IMR-90 (cell line): Measurements from ENCODE around the gene ZBTB46. TPM values are rescaled to one million over a fixed set of nuclear protein-coding genes. Genes with fewer than 3 reads are reported as not detected.

Experiments
- BHLHE40 ChIP-seq: fragments of 150-350 bp; IDR thresholded peaks from 2 replicates; pipeline ENCODE4 v1.6.1; 2016; ENCODE audit warnings: mild to moderate bottlenecking, low read depth, low read length
- ELK1 ChIP-seq: fragments of 150-350 bp; IDR thresholded peaks from 2 replicates; pipeline ENCODE4 v1.6.1; 2016; ENCODE audit warnings: low read depth, mild to moderate bottlenecking, low read length, moderate library complexity, borderline replicate concordance
- USF2 ChIP-seq: fragments of 150-350 bp; IDR thresholded peaks from 2 replicates; pipeline ENCODE4 v1.6.1; 2017; ENCODE audit warnings: mild to moderate bottlenecking, antibody characterized with exemption, low read length, low read depth
- polyA plus RNA-seq, 3 experiments: library from polyadenylated mRNA; depleted of rRNA; stranded (reverse); fragments of >200 nt; gene quantifications; 2 replicates each; pipeline ENCODE4 v1.2.3, GENCODE V29; 2012; ENCODE audit warnings: low replicate concordance in 1 of 3
- total RNA-seq: library from RNA; depleted of rRNA; stranded (reverse); fragments of >200 nt; gene quantifications from 2 replicates; pipeline ENCODE4 v1.2.3, GENCODE V29; 2012

ZBTB46 gene
- total and polyA plus RNA-seq, 2 of the 4 experiments (the other 2 are of a cell fraction) = 4.2 to 14.9 TPM

- TF ChIP-seq USF2 (no peak), ELK1 (no peak), BHLHE40 (no peak)
Measured at GRCh38 chr20:63858393-63859165, 27.5 kb upstream of the ZBTB46 start (continued).
